Epithelial cell of esophagus (primary cell): ENCODE results near the gene YPEL2.
"Not testable (repeated sequence)": the region's sequence is repeated elsewhere in the genome, so short reads cannot be mapped to it uniquely, and the experiment has no call there.

ENCODE experiments used
- DNase-seq: peaks from one replicate; pipeline ENCODE4 v3.0.0; 2010; ENCODE audit warnings: low read depth
- H3K4me3 ChIP-seq: 2 replicates; pipeline ENCODE4 v1.5.1; 2011; ENCODE audit warnings: mild to moderate bottlenecking, low read length, control low read depth
- CTCF ChIP-seq: IDR thresholded peaks from 2 replicates; pipeline ENCODE4 v1.5.1; 2011; ENCODE audit warnings: low read depth, mild to moderate bottlenecking, low read length, control low read depth, inconsistent platforms; ENCODE audit not compliant: insufficient read depth; ENCODE audit errors: missing control alignments

The YPEL2 gene

DNA sequence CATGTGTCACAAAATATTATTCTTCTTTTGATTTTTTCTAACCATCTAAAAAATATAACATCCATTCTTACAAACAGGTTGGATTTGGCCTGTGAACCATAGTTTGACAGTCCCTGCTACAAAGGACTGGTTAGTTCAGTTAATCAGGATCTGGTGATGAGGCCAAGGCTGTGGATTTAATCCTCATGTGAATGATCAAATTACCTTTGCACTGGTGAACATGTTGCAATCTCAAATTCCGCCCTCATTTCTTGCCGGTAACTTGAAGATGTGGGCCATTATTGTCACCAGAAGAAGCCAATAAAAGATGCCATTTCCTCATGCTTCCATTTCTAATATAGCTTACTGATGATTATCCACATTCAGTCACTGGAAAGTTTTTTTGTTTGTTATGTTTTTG, 35.3 kb upstream of the YPEL2 start:
- no peak for TF ChIP-seq CTCF
- DNase-seq: peak; percentile 69

DNA sequence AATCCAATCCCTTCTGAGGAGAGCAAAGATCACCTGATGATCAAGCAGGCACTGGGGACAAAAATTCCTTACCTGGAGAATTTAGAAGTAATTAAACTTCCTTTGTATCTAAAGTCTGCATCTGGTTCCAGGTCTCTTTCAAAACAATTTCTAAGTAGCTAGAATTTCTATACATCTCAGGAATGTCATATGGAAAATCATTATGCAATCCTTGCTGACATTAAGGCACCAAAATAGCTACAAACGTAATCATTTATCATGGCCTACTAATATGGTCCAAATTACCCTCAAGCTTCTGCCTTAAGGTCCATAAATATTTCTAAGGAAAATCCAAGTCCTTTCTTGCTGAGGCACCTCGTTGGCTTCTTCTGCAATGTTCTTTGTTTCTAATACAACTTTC, 32.9 kb upstream of the YPEL2 start:
- TF ChIP-seq CTCF: no peak
- DNase-seq: no peak

More for the DNA sequence above, 35.3 kb upstream of the YPEL2 start:
- no peak overlapping the region for H3K4me3 ChIP-seq

DNA sequence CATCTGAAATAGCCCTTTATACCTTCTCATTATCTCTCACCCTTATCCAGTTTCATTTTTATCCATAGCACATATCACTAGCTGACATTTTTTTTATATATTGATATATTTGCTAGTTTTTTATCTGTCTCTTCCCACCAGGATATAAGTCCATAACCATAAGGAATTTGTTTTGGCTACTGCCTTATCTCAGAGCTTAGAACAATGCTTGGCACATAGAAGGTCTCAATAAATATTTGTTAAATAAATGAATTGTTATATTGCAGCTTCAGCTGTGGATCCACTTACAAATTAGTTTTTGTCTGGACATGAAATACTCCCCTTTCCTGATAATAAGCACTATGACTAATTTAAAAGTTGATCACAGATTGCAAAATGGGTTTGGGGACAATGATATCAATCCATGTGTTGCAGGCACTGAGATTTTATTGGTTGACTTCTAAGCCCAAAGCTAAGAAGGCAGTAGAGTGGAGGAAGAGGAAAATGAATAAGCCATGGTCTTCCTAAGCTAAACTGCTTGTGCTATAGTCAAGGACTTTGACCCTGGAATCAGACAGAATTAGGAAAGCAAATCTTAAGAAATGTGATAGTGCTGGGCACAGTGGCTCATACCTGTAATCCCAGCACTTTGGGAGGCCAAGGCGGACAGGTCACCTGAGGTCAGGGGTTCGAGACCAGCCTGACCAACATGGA, 31.9 kb upstream of the YPEL2 start:
- DNase-seq: no peak
- no peak overlapping the region for H3K4me3 ChIP-seq
- TF ChIP-seq CTCF: no peak

More for the DNA sequence above, 32.9 kb upstream of the YPEL2 start:
- H3K4me3 ChIP-seq: no peak overlapping the region

DNA sequence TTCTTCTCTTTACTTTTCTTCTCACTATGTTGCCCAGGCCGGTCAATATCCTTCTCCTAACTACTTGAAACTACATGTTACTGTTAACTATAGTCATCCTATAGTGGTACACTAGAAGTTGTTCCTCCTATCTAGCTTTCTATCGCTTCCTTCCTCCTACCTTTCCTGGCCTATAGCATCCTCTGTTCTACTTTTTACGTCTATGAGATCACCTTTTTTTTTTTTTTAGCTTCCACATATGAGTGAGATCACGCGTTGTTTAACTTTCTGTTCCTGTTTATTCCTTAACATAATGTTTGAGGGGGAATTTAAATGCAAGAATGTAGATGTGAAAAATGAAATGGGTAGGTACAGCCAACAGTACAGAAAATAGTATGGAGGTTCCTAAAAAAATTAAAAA, 30.5 kb upstream of the YPEL2 start:
- no peak for DNase-seq
- no peak overlapping the region for H3K4me3 ChIP-seq
- no peak for TF ChIP-seq CTCF

DNA sequence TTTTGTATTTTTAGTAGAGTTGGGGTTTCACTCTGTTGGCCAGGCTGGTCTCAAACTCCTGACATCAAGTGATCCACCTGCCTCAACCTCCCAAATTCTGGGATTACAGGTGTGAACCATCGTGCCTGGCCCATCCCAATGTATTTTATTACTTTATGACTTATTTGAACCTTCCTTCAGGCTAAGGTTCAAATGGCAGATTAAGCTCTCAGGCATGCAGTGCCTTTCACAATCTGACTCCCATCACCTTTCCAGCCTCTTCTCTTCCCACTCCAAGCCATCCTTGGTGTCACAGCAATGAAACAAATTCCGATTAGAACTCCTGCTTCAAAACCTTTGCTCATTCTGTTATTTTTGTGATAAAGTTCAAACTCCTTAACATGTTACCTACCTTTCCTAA, 26.6 kb upstream of the YPEL2 start:
- no peak for TF ChIP-seq CTCF
- H3K4me3 ChIP-seq: no peak overlapping the region
- no peak for DNase-seq

DNA sequence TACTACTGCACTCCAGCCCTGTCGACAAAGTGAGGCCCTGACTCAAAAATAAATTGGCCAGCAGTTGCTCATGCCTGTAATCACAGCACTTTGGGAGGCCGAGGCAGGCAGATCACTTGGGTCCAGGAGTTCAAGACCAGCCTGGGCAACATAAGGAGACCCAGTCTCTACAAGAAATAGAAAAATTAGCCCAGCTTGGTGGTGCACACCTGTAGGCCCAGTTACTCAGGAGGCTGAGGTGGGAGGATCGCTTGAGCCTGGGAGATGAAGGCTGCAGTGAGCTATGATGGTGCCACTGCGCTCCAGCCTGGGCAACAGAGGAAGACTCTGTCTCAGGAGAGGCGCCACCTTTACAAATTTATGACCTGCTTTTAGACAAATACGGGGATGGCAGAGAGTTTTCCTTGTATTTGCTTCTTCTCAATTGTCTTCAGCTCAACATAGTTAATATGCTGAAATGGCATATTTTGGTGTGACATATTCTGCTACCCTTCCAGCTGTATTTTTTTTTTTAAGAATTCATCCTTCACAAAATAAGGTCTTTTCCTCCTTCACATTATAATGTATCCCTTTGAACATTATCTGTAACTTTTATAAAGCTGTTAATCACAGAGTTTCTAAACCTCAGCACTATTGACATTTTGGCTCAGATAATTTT, 21.1 kb upstream of the YPEL2 start:
- no peak for TF ChIP-seq CTCF
- DNase-seq: no peak
- H3K4me3 ChIP-seq: no peak overlapping the region

DNA sequence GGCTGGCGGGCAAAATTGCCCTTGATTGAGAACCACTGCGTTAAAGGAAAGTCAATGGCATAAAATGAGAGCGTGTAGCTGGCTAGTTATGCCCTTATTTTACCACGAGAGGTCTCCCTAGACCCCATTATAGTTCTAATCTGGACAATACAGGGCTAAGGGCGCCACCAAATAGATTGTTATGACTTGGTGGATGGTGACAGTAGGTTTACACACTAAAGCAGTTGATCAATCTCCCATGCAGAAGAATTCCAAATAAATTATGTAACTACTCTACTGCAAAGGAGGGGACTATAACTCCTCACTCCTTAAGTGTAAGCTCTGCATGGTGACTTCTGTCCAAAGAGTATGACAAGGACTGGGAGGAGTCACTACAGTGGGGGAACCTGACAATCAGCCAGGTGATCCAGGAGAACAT, 20.4 kb upstream of the YPEL2 start:
- TF ChIP-seq CTCF: peak; percentile 79
- peak; percentile 64 for DNase-seq
- no peak overlapping the region for H3K4me3 ChIP-seq

GRCh38 chr17:59311521-59311920, 19.9 kb upstream of the YPEL2 start:
- not testable (repeated sequence) for DNase-seq, H3K4me3 ChIP-seq
